ENCODE results near the gene SSC5D.

SSC5D gene

DNA sequence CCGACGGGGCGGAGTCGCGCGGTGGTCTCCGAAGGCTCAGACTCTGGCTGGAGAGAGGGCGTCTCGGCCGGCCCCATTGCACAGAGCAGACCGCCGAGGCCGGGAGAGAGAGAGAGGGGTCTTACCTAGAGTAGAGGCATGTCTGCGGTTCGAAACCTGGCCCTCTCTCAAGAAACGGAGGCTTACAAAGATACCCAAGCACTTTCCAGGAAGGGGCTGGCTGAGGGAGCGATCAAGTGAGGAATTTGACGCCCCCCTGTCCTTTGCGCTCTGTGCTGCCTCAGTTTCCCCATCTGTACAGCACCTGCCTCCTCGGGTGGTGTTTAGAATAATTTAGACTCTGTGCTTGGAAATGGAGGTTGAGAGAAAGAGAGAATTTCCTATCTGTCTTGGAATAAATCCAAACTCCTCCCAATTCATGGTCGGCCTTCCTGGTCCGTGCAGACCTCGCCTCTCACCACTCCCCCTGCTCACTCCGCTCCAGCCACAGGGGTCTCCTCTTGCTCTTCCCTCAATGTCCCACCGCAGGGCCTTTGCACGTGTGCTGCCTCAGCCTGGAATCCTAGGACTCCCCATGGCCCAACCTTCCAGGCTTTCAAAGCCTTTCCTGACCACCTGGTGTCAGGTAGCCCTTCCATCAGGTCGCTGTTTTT, 26.1 kb upstream of the SSC5D start:
- H3K4me3 ChIP-seq (ENCODE audit: low read depth, low read length), result peak overlapping the region; percentile 85
- no peak for DNase-seq (ENCODE audit: low read depth)
- TF ChIP-seq, protein P1, sequence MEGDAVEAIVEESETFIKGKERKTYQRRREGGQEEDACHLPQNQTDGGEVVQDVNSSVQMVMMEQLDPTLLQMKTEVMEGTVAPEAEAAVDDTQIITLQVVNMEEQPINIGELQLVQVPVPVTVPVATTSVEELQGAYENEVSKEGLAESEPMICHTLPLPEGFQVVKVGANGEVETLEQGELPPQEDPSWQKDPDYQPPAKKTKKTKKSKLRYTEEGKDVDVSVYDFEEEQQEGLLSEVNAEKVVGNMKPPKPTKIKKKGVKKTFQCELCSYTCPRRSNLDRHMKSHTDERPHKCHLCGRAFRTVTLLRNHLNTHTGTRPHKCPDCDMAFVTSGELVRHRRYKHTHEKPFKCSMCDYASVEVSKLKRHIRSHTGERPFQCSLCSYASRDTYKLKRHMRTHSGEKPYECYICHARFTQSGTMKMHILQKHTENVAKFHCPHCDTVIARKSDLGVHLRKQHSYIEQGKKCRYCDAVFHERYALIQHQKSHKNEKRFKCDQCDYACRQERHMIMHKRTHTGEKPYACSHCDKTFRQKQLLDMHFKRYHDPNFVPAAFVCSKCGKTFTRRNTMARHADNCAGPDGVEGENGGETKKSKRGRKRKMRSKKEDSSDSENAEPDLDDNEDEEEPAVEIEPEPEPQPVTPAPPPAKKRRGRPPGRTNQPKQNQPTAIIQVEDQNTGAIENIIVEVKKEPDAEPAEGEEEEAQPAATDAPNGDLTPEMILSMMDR (IDR thresholded peaks at IDR 0.05; ENCODE audit: low read depth, low read length, missing control alignments), result no peak

DNA sequence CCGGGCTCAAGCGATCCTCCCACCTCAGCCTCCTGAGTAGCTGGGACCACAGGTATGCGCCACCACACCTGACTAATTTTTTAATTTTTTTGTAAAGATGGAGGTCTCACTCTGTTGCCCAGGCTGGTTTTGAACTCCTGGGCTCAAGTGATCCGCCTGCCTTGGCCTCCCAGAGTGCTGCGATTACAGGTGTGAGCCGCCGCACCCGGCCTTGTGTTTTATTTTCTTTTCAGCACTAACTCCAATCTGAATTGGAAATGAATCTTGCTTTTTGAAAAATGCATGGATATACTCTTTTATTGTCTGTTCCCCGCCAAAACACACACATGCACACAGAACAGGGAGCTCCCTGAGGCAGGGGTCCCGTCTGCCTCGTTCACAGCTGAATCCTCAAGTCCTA, 25.5 kb upstream of the SSC5D start:
- TF ChIP-seq, protein P1 (IDR thresholded peaks at IDR 0.05; ENCODE audit: low read depth, low read length, missing control alignments), result no peak
- no peak overlapping the region for H3K4me3 ChIP-seq (ENCODE audit: low read depth, low read length)
- no peak for DNase-seq (ENCODE audit: low read depth)

DNA sequence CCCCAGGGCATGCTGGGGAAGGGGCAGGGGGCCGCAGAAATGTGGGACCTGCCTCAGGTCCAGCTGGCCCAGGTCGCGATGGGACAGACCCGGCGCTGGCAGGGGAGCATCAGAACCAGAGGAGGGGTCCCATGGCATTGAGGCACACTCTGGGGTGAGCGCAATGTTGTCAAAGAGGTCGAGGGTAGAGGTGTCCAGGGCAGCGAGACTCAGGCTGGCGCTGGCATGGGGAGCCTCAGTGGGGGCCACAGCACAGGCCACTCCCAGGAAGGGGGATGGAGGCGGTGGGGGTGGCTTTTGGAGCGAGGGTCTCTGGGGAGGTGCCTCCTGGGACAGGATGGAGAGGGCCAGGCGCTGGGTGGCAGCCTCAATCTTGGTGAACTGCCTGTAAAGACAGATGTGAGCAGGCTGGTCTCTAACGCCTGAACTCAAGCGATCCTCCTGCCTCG, 24.6 kb upstream of the SSC5D start:
- no peak overlapping the region for H3K4me3 ChIP-seq (ENCODE audit: low read depth, low read length)
- no peak for DNase-seq (ENCODE audit: low read depth)
- TF ChIP-seq, protein P1 (IDR thresholded peaks at IDR 0.05; ENCODE audit: low read depth, low read length, missing control alignments), result no peak

DNA sequence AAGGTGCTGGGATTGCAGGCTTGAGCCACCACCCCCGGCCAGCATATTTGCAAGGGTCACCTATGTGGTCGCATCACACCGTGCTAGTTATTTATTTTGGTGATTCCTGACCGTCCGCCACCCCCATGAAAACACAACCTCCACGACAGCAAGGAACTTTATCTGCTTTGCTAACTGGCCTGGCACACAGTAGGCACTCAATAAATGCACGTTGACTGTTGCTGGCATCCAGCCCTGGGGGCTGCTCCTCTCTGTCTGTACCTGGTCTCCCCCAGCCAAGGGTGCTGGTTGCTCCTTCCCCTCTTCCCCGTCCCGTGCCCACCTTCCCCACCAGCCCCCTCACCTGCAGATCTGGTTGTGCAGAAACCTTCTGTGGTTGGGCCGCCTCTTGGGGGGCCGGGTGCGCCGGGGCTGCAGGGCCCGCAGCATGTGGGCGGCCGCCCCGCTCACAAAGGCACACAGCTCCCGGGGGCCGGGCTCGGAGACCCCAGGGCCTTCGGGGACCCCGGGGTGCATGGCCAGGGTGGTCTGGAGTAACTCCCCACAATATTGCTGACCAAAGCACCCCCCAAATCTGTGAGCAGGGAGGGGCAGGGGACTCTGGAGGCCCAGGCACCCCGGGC, 24.1 kb upstream of the SSC5D start:
- no peak overlapping the region for H3K4me3 ChIP-seq (ENCODE audit: low read depth, low read length)
- TF ChIP-seq, protein P1 (IDR thresholded peaks at IDR 0.05; ENCODE audit: low read depth, low read length, missing control alignments), result no peak
- DNase-seq (ENCODE audit: low read depth), result no peak

DNA sequence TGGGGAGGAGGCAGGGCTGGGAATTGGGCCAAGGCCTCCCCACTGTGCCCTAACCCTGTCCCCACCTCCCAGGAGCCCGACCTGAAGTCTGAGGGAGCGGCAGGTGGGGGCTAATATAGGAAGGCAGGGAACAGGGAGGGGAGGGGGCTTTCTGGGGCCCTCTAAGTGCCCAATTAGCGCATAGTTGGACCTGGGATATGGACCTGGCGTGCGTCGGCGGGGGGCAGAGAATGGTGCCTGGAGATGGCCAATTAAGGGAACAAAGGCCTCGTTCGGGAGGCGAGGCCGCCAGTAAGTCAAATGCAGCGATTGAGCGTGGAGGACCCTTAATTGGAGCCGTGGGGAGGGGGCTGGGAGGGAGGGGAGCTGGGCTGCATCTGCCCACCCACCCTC, 23.6 kb upstream of the SSC5D start, which contains the start of gene C19orf85:
TSS of gene C19orf85 (minus strand) at position 90 of the 393 bp plus-strand sequence. CDS start 197 bp downstream, outside the sequence.
- no peak for DNase-seq (ENCODE audit: low read depth)
- H3K4me3 ChIP-seq (ENCODE audit: low read depth, low read length), result no peak within 1 kb of the TSS
- TF ChIP-seq, protein P1 (IDR thresholded peaks at IDR 0.05; ENCODE audit: low read depth, low read length, missing control alignments), result no peak

DNA sequence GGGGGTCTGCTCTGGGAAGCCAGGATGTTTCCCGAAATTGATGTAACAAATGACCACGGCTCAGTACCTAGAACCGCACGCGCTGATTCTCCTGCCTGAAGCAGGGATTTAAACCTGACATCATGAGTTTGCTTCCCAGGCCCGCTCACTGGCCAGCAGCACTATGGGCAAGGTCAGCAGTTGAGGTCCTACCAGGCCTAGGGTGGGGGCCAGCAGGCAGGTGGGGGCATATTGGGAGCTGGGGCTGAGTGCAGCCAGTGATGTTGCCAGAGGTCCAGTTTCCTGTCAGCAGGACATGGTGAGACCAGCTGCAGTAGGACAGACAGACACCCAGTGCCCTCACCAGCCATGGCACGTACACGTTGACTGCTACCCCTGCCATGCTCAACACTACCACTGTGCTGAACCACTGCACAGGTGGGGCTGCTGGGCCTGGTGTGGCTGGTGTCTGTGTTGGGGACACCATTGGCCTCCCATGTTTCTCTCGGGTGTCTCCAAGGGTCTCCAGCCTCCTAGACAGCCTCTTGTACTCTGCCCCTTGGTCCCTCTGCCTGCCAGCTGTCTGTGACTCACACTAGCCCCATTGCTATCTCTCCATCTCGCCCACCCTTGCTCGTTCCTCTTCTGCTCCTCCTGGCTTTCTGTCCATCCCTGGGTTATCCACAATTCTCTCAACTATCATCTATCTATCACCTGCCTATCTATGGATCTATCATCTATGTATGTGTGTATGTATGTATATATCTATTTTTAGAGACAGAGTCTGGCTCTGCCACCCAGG, 22.6 kb upstream of the SSC5D start:
- DNase-seq (ENCODE audit: low read depth), result no peak
- TF ChIP-seq, protein P1 (IDR thresholded peaks at IDR 0.05; ENCODE audit: low read depth, low read length, missing control alignments), result no peak
- H3K4me3 ChIP-seq (ENCODE audit: low read depth, low read length), result no peak overlapping the region

Measured in GM12864 (cell line).